ENCODE data around the gene FAHD2A. TPM values are rescaled to one million over a fixed set of nuclear protein-coding genes. Genes with fewer than 3 reads are reported as not detected.

Gene FAHD2A
- total and polyA plus RNA-seq, 2 of the 8 experiments (the other 6 are each of a cell fraction or from before 2014, with no cell fraction given): 24.2 to 26.7 TPM

DNA sequence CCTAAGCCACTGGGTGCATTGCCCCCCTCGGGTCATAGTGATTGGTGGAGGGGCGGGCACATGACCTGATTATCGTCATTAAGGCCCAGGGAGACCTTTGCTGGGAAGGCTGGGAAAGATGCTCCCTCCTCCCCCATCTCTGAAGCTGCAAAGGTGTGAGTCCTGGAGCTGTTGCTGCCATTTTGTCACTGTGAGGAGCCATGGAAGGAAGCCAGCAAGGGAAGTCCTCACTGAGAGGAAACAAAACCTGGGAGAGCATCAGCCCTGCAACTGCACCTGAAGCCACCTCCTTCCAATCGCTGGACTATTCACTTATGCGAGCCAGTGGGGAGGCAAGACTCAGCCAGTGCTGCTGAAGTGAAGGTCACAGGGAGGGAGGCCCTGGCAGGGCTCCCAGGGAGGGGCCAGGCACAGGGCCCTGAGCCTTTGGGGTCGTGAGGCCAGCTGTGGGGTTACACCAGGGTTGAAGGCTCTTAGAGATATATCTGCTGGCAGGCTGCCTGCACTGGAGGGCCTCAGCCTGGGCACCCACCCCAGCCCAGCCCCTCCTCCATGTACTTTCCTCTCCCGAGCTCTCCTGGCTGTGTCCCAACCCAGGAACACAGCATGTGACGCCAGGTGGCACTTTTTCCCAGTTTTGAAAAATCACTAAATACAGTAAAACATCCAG is 10.7 kb upstream of the FAHD2A start:
- H2AK5ac ChIP-seq (ENCODE audit: low read depth, low read length): no peak overlapping the region
- no peak overlapping the region for H3K4ac ChIP-seq (replicated peaks; ENCODE audit: insufficient read length, low read depth, low read length)
- no peaks in the 10 kb centered on the region for H3K79me2 ChIP-seq (ENCODE audit: control insufficient read depth in 1 of 2, insufficient read depth in 2 of 2, low read length in 2 of 2)
- no peak overlapping the region for H3K18ac ChIP-seq (ENCODE audit: extremely low read depth, low read length)
- no peak overlapping the region for H2BK120ac ChIP-seq (replicated peaks; ENCODE audit: low read depth, low read length)
- no peaks in the 10 kb centered on the region; a peak in 1 of 7 replicates for H3K4me1 ChIP-seq (replicated peaks in 1 of 4; ENCODE audit: control insufficient read depth in 3 of 4, insufficient read depth in 4 of 4, low read length in 3 of 4)
- TF ChIP-seq ASH2L (IDR thresholded peaks at IDR 0.05; ENCODE audit: low read length) (no peak), CEBPB (IDR thresholded peaks at IDR 0.05; ENCODE audit: low read depth, low read length) (no peak)
- H3K56ac ChIP-seq (replicated peaks; ENCODE audit: insufficient read length, low read depth, low read length): no peak overlapping the region
- no peak overlapping the region for H3K4me3 ChIP-seq (ENCODE audit: extremely low read depth in 1 of 4, insufficient read depth in 2 of 4, low read depth in 3 of 4, low read length in 4 of 4)
- no peak overlapping the region for H4K8ac ChIP-seq (ENCODE audit: extremely low read depth, insufficient read depth, low read length)
- no peak overlapping the region for H4K5ac ChIP-seq (ENCODE audit: insufficient read length, low read depth, low read length)
- H2BK15ac ChIP-seq (ENCODE audit: low read length): no peak overlapping the region
- no peak overlapping the region for H3K23ac ChIP-seq (ENCODE audit: insufficient read length)
- no peak overlapping the region for H3K9ac ChIP-seq (replicated peaks in 1 of 4; ENCODE audit: extremely low read depth in 1 of 4, low read depth in 3 of 4, low read length in 3 of 4)
- no peak overlapping the region for H3K4me2 ChIP-seq (ENCODE audit: insufficient read depth in 1 of 2, low read depth in 2 of 2, low read length in 2 of 2)
- DNase-seq (ENCODE audit: low read depth in 1 of 2, low spot score in 2 of 2) (no peak), FAIRE-seq (no peak)
- no peak overlapping the region for H2BK20ac ChIP-seq (ENCODE audit: low read length)
- H4K20me1 ChIP-seq (replicated peaks in 1 of 2; ENCODE audit: control insufficient read depth in 1 of 2, insufficient read depth in 2 of 2, low read length in 2 of 2): no peaks in the 10 kb centered on the region
- POLR2A ChIA-PET (ENCODE audit: partially characterized antibody): no interaction called here
- no peaks in the 10 kb centered on the region for H3K79me1 ChIP-seq (ENCODE audit: low read depth, low read length)
- no peaks in the 10 kb centered on the region for H3K23me2 ChIP-seq (ENCODE audit: low read depth, low read length)
- H3K27me3 ChIP-seq (replicated peaks in 1 of 4; ENCODE audit: control insufficient read depth in 3 of 4, extremely low read depth in 1 of 4, insufficient read depth in 3 of 4, low read length in 3 of 4): peaks cover 0 to 2% (median 0%) of the 10 kb centered on the region in 4 experiments; a peak in 1 of 7 replicates
- H3K9me3 ChIP-seq (ENCODE audit: insufficient read depth in 2 of 2, low read depth in 1 of 2, low read length in 1 of 2): peaks cover 54 to 89% of the 10 kb centered on the region in 2 experiments
- 72% methylated on average over 8 of the region's 8 CpGs; no CpG with 5 or more reads in 1 of the 2 experiments for WGBS, 2 experiments (ENCODE audit: extremely low coverage in 1 of 2, insufficient coverage in 1 of 2, insufficient read length in 1 of 2, insufficient replicate concordance in 2 of 2, low coverage in 1 of 2, low lambda C conversion rate in 2 of 2, missing lambda C conversion rate in 1 of 2)
- H4K91ac ChIP-seq (replicated peaks; ENCODE audit: insufficient read length, low read length): no peak overlapping the region
- no peak overlapping the region for H2AFZ ChIP-seq (ENCODE audit: low read length)
- H3K27ac ChIP-seq (ENCODE audit: low read depth, low read length): no peak overlapping the region
- no peaks in the 10 kb centered on the region for H3K36me3 ChIP-seq (ENCODE audit: control insufficient read depth in 2 of 4, insufficient read depth in 4 of 4, low read length in 3 of 4)
- H3K14ac ChIP-seq (ENCODE audit: insufficient read length): no peak overlapping the region
- no peak overlapping the region for H2BK12ac ChIP-seq (ENCODE audit: low read depth, low read length)
- CTCF ChIA-PET (ENCODE audit: partially characterized antibody): no interaction called here
- H2BK5ac ChIP-seq (ENCODE audit: low read depth, low read length): no peak overlapping the region
